Right forelimb (tissue), 1 donor: ENCODE measurements around the gene DDIT3.

Experiments used
- DNase-seq: peaks from one replicate; pipeline ENCODE4 v3.0.0-alpha.2; 2018

The DDIT3 gene

DNA sequence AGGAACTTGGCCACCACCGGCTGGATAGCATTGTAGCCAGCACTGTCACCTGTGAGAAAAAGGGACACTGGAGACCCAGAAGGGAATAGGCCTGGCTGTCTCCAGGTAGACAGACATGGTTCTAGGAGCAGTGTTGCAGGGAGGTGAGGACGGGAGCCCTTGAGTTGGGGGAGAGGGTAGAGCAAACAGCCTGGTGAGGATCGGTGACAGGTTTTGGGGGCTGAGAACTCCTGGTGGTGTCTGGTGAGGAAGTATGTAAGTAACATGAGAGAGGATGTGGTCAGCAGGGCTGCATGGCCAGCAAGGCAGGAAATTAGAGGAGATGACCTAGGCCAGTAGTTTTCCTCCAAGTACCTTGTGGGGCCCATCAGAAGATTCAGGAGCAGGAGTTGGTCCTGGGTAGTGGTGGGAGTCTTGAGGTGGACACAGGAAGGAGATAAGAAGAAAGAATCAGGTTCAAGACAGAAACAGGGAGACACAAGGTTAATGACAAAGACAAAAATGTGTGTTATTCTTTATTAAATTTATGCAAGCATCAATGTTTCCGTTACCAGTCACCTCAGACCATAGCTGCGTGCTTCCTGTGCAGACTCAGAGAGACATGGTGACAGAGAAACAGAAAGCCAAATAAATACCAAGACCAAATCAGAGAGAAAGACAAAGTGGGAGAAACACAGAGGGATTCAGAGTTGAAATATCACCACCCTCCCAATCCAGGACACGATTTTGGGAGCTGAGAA lies 40.8 kb downstream of the DDIT3 start, which contains the start of gene ARHGAP9:
Gene ARHGAP9, minus strand, starts transcription at position 491 of the 740 bp plus-strand sequence. Its CDS starts 460 bp downstream, at position 31.
- DNase-seq = no peak

DNA sequence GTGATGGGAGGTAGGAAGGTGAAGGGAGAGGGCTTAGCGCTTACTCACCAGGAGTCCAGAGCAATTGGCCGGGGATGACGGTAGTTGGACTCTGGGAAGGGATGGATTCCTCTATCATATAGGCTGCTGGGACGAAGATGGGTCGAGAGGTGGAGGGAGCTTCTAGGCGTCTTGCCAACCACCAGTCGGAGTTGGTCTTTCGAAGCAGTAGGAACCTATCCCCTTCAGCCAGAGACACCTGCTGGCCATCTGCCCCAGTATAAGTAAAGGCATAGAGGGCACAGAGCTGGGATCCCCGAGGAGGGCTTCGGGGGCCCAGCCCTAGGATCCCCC lies 41.3 kb downstream of the DDIT3 start:
- DNase-seq = no peak

DNA sequence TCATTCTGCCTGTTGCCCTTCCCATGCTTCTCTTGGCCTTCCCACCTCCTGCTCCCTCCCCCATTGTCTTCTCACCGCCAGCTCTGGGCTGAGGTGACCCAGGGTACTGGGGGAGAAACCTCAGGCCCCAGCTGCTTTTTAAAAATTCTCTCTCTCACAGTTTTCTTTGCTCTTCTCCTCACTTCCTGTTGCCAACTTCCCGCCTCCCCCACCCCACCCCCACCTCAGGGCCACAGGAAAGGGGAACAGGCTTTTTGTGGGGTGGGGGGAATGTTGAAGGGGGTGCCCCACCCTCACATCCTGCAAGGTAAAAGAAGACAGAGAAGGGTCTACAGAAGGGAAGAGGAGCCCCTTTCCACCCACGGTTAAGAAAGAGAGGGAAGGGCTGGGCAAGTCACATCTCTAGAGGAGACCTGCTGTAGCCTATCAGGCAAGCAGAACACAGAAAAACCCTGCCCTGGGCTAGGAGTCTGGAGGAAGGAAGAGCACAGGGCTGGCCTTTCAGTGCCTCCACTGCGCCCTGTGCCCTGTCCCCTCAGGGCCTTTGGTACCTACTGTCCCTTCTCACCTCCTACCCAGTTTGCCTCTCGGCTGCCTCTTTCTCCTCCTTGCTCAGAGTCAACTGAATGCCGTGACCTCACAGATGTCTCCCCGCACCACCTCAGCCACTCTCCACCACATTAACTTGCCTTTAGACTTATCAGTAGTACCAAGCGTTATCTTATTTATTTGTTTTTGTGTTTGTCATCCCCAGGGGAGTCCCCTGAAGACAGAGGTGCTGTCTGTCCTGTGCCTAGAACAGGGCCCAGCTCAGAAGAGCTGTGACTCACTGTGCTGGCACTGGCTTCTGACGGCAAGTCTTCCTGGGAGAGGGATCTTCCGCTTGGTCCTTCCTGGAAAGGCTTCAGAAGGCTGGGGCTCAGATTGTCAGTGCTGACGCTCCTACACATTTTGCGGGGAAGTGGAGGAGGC lies 42.3 kb downstream of the DDIT3 start:
- no peak for DNase-seq

GRCh38 chr12:57476993-57477709 lies 43.2 kb downstream of the DDIT3 start:
- DNase-seq = no peak

- no peak for DNase-seq
Observed at GRCh38 chr12:57476162-57476992, 43.9 kb downstream of the DDIT3 start.

DNA sequence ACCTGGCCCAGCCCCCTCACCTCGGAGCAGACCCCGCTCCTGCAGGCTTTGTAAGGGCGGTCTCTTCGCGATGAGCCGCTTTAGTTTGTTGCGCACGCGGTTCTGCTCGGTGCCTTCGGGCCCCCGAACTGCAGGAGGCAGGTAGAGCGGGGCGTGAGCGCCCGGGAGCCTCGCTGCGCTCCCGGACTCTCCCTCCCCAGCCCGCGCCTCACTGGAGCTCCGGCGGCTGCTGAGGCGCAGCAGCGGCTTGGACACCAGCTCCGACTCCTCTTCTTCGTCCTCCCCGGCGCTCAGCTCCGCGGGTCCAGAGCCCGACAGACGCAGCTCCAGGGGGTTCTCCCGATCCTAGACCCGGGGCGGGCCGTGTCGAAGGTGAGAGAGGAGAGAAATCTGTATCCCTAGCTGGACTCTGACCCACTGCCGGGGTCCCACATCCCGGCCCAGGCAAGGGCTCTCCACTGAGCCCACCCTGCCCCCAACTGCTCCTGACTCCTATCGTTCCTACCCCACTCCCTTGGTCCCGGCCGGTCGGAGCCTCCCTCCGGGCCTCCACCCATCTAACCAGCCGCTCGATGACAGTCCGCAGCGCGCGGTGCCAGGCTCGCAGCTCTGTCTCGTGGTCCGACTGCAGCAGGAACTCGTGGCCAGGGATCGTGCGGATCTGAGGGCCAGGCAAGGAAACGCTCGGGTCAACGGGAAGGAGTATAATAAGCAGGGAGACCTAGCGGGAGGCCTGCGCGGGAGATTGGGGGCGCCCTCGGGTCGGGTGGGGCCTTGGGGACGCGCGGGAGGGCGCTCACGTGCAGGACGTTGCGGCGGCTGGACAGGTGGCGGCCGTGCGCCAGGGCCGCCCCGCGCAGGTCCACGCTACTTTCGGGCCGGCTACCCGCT lies 44.8 kb downstream of the DDIT3 start:
- DNase-seq = no peak

DNA sequence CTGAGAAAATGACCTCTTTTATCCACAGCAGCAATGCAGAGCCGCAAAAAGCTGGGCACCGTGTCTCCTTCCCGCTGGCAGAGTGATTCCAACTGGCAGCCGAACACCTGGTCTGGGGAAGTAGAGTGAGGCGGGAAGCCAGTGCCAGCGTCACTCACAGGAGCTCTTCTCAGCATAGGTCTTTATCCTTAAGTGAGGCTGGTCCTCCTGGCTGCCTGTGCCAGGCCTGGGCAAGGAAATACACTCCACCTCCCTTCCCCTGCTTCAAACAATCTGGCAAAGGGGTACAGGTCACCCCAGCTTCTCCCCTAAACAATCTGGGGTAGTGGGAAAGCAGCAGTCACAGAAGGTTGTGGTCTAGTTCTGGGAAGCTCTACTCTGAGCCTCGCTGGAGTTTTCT lies 45.5 kb downstream of the DDIT3 start:
- no peak for DNase-seq

- no peak for DNase-seq
Observed at GRCh38 chr12:57474430-57474829, 45.9 kb downstream of the DDIT3 start.

- DNase-seq = no peak
Observed at GRCh38 chr12:57473886-57474285, 46.4 kb downstream of the DDIT3 start.

DNA sequence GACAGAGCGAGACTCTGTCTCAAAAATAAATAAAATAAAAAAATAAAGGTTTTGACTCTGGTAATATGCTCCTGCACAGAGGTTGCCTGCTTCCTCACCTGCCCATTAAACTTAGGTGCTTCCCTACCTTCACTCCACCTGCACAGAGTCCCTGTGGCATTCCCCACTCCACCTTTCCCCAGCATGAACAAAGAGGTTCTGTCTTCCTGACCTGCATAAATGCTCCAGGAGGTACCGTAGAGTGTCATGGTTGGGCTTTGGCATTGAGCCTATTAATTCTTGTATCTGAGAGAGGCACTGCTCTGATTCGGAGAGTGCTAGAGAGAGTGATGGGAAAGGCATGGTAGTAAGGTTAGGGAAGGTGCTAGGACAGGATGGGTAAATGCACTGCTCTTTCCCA lies 46.9 kb downstream of the DDIT3 start:
- DNase-seq = no peak

- no peak for DNase-seq
Observed at GRCh38 chr12:57472391-57472790, 47.9 kb downstream of the DDIT3 start.

- DNase-seq = no peak
Observed at GRCh38 chr12:57471661-57472060, 48.7 kb downstream of the DDIT3 start.

- DNase-seq = no peak
Observed at GRCh38 chr12:57470970-57471656, 49.2 kb downstream of the DDIT3 start.

DNA sequence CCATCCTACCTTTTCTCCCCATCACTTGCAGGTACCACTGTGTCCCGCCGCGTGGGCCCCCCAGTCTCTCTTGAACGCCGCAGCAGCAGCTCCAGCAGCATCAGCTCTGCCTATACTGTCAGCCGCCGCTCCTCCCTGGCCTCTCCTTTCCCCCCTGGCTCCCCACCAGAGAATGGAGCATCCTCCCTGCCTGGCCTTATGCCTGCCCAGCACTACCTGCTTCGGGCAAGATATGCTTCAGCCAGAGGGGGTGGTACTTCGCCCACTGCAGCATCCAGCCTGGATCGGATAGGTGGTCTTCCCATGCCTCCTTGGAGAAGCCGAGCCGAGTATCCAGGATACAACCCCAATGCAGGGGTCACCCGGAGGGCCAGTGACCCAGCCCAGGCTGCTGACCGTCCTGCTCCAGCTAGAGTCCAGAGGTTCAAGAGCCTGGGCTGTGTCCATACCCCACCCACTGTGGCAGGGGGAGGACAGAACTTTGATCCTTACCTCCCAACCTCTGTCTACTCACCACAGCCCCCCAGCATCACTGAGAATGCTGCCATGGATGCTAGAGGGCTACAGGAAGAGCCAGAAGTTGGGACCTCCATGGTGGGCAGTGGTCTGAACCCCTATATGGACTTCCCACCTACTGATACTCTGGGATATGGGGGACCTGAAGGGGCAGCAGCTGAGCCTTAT lies 49.9 kb downstream of the DDIT3 start:
- no peak for DNase-seq

- DNase-seq = no peak
Observed at GRCh38 chr12:57469296-57470164, 50.8 kb downstream of the DDIT3 start.

- no peak for DNase-seq
Observed at GRCh38 chr12:57467915-57468314, 52.4 kb downstream of the DDIT3 start.

- DNase-seq = no peak
Observed at GRCh38 chr12:57467212-57467874, 53.0 kb downstream of the DDIT3 start.
